Eye (tissue), 1 donor: ENCODE results near the gene TMED5.
"Not testable (repeated sequence)": the region's sequence is repeated elsewhere in the genome, so short reads cannot be mapped to it uniquely, and the experiment has no call there.

Source experiments
- DNase-seq: peaks from one replicate; pipeline ENCODE4 v3.0.0-alpha.2; 2015

The TMED5 gene

GRCh38 chr1:93179886-93180722, at the start of gene TMED5:
TMED5 (minus strand) TSS chr1:93180413; CDS start chr1:93180242, 171 bp downstream.
- DNase-seq: peak; percentile 99

- DNase-seq: no peak
Observed at GRCh38 chr1:93223023-93223675, 42.9 kb upstream of the TMED5 start.

- no peak for DNase-seq
Observed at GRCh38 chr1:93221913-93222312, 41.7 kb upstream of the TMED5 start.

DNA sequence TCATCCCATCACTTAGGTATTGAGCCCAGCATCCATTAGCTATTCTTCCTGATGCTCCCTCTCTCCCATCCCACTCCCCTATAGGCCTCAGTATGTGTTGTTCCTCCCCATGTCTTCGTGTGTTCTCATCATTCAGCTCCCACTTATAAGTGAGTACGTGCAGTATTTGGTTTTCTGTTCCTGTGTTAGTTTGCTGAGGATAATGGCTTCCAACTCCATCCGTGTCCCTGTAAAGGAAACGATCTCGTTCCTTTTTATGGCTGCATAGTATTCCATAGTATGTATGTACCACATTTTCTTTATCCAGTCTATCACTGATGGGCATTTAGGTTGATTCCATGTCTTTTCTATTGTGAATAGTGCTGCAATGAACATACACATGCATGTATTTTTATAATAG, 40.5 kb upstream of the TMED5 start:
- not testable (repeated sequence) for DNase-seq

DNA sequence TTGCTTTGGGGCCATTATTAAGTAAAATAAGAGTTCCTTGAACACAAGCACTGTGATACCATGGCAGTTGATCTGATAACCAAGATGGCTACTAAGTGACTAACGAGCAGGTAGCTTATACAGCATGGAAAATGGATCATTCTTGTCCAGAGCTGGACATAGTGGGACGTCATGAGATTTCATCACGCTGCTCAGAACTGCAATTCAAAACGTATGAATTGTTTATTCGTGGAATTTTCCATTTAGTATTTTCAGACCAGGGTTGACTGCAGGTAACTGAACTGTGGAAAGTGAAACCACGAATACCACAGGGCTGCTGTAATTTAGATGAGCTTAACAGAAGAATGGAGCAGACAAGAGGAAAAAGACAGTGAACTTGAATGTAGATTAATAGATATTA, 39.2 kb upstream of the TMED5 start:
- DNase-seq: no peak

DNA sequence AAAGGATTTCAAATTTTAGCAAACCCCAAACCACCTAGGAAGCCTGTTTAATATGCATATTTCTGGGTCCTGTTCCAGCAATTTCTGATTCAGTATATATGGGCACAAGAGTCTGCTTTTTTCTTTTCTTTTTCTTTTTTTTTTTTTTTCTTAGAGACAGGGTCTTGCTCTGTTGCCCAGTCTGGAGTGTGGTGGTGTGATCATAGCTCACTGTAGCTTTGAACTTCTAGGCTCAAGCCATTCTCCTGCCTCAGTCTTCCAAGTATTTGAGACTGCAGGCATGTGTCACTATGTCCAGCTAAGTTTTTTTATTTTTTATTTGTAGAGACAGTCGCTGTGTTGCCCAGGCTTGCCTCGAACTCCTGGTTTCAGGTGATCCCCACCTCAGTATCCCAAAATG, 35.1 kb upstream of the TMED5 start:
- no peak for DNase-seq

GRCh38 chr1:93207211-93207610, 27.0 kb upstream of the TMED5 start:
- no peak for DNase-seq

GRCh38 chr1:93206567-93206954, 26.3 kb upstream of the TMED5 start:
- no peak for DNase-seq

DNA sequence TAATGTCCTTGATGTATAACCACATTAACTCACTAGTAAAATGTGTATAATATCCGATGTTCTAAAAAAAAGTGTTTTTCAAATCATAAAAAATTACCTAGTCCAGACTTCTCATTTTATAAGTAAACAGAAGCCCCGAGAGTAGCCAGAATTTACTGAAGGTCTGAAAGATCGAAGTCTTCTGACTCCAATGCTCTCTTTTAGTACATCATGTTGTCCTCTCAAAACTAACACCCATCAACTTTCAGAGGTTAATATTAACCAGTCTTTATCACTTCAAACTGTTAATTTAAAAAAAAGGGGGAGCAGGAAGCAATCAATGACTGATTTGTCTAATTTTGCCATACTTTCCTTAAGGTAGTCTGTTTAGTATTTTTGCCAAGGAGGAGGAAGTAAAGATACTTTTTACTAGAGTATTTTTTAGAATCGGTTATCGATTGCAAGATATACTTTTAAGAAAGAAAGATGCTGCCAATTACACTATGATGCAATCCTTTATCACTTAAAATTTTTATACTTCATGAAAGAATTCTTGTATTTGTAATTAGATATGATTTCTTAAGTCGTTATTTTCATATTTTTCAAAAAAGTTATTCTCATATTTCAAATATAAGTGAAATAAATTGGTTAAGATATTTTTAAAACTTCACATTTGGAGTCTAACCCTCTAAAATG, 25.8 kb upstream of the TMED5 start:
- no peak for DNase-seq

DNA sequence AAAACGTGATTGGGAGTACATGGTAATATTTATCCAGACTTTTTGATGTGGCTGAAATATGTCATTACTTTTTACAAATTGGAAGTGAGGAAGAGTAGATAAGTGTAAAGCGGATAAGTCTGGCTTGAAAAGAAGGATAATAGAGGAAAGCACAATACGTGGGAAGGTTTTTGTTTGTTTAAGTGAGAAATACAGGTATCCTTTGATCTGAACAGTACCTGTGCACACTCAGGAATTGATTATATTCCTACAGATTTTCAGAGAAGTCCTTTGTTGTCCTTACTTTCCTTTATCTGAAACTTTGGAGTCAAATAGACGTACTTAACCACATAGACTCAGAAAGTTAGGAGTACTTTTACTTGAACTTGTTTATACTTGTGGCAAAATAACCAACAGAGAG, 20.5 kb upstream of the TMED5 start:
- DNase-seq: no peak

DNA sequence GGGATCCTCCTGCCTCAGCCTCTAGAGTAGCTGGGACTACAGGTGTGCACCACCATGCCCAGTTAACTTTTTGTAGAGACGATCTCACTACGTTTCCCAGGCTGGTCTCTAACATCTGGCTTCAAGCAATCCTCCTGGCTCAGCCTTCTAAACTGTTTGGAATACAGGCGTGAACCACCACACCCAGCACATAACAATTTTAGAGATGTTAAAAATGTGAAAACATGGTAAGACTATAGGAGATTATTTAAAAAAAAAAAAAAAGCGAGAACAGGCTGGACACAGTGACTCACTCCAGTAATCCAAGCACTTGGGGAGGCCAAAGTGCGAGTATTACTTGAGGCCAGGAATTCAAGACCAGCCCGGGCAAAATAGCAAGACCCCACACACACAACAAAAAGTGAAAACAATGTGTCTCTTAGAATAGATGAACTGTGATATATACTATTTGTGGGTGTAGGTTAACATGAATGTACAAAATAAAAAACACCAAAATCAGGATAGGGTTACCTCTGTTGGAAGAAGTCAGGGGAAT, 19.9 kb upstream of the TMED5 start:
- DNase-seq: no peak

DNA sequence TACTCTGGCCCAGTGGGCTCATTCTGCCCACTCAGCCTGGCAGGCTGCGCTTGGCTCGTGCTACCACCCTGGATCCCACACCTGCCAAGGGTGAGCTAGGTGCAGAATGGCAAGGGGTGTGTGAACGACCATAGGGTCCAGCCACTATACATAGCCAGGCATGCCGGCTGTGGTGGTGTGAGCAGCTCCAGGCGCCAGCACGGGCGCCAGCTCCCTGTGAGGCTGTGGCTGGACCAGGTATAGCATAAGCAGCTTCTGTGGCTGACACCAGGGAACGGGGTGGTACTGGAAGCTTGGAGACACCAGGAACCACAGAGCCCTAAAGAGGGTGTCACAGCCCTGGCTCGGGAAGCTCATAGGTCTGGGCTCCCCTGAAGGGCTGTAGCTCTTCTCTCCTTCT, 18.9 kb upstream of the TMED5 start:
- DNase-seq: no peak

GRCh38 chr1:93196591-93196990, 16.4 kb upstream of the TMED5 start:
- DNase-seq: no peak

- DNase-seq: no peak
Observed at GRCh38 chr1:93194231-93194990, 14.2 kb upstream of the TMED5 start.

- DNase-seq: no peak
Observed at GRCh38 chr1:93190432-93190831, 10.2 kb upstream of the TMED5 start.

DNA sequence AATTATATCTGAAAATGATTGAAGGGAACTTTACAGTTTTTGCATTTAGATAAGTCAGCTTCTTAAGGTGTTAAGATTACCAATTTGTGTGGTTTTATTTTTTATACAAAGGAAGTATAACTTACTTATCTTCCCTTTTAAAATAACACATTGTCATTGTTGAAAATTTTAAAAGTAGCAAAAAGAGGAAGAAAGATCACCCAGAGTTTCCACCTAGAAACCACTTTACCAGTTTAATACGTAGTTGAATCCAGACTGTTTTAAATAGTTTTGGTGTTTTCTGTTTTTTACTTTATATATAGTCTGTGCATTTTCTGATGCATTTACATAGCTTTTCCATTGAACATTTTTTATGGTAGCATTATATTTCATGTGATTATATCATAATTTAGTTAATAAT, 6.5 kb upstream of the TMED5 start:
- DNase-seq: no peak

GRCh38 chr1:93180723-93181613, 755 bp upstream of the TMED5 start, which contains the start of gene CCDC18:
CCDC18 (plus strand) TSS chr1:93180724; CDS start chr1:93183362, 2,638 bp downstream.
- DNase-seq: no peak

GRCh38 chr1:93178418-93178817, 1.8 kb downstream of the TMED5 start:
- DNase-seq: peak; percentile 42

DNA sequence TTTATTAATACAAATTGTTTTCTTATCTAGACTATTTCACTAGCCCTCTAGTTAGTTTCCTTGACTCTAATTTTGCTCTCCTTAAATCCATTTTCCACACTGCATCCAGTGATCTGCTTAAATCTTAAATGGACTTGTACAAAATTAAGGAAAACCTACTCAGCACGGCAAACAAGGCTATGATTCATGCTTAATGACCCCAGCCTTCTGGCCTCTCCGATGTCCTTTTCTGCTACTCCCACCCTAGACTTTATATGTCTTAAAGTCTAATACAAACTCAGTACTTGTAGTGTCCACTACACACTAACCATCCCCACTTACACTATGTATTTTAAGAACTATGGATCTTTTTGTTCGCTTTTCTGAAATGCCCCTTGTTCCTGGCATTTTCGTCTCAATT, 2.2 kb downstream of the TMED5 start:
- DNase-seq: peak; percentile 12

DNA sequence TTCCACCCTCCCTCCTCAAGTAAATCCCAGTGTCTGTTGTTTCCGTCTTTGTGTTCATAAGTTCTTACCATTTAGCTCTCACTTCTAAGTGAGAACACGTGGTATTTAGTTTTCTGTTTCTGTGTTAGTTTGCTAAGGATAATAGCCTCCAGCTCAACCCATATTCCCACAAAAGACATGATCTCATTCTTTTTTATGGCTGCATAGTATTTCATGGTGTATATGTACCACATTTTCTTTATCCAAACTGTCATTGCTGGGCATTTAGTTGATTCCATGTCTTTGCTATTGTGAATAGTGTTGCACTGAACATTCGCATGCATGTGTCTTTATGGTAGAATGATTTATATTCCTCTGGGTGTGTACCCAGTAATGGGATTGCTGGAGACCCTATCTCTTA, 5.6 kb downstream of the TMED5 start:
- DNase-seq: not testable (repeated sequence)

DNA sequence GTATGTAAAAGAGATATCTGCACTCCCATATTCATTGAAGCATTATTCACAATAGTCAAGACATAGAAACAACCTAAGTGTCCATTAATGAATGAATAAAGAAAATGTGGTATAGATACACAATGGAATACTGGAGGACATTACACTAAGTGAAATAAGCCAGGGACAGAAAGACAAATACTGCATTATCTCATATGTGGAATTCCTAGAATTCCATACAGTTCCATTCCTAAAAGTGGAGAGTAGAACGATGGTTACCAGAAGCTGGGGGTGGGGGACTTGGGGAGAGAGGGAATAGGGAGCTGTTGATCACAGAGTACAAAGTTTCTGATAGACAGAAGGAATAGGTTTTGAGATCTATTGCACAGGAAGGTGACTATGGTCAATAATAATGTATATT, 7.4 kb downstream of the TMED5 start:
- DNase-seq: no peak
